DND-41 (cell line): ENCODE measurements around the gene SERHL2.

Experiments used
- ATAC-seq: fragments of 200-7000 bp; cut with Tn5 transposase; 3 replicates; pipeline ENCODE4 v1.9.1; 2021; ENCODE audit warnings: low read depth; ENCODE audit not compliant: insufficient read depth
- DNase-seq: peaks from one replicate; pipeline ENCODE4 v3.0.0-alpha.2; 2020
- H2AFZ ChIP-seq: 2 replicates; pipeline ENCODE4 v1.6.0; 2012; ENCODE audit warnings: low read depth, low read length
- H3K27ac ChIP-seq: 2 replicates; pipeline ENCODE4 v1.5.1; 2012; ENCODE audit warnings: low read length, inconsistent platforms
- H3K27me3 ChIP-seq: fragments of 200-600 bp; sonication (generic); 2 replicates; pipeline ENCODE4 v1.6.0; 2012; ENCODE audit warnings: low read length, mild to moderate bottlenecking, inconsistent platforms; ENCODE audit not compliant: insufficient read depth, poor library complexity
- H3K36me3 ChIP-seq: 2 replicates; pipeline ENCODE4 v1.5.1; 2012; ENCODE audit warnings: low read length, inconsistent platforms; ENCODE audit not compliant: insufficient read depth
- H3K4me1 ChIP-seq: 2 replicates; pipeline ENCODE4 v1.5.1; 2012; ENCODE audit warnings: mild to moderate bottlenecking, low read length; ENCODE audit not compliant: insufficient read depth
- H3K4me2 ChIP-seq: 2 replicates; pipeline ENCODE4 v1.6.0; 2012; ENCODE audit warnings: mild to moderate bottlenecking, moderate library complexity, low read length, inconsistent platforms; ENCODE audit not compliant: insufficient read depth
- H3K4me3 ChIP-seq, 2 experiments: fragments of 200-600 bp in 1 of 2; shearing (Covaris generic) in 1 of 2; 2 replicates each; pipeline ENCODE4 v1.5.1; 2012 to 2016; ENCODE audit warnings: inconsistent platforms in 2 of 2, low read length in 2 of 2, mild to moderate bottlenecking in 2 of 2, low read depth in 1 of 2, moderate library complexity in 1 of 2
- H3K79me2 ChIP-seq: 2 replicates; pipeline ENCODE4 v1.6.0; 2012; ENCODE audit warnings: low read length, inconsistent platforms; ENCODE audit not compliant: insufficient read depth
- H3K9ac ChIP-seq: 2 replicates; pipeline ENCODE4 v1.6.0; 2012; ENCODE audit warnings: low read depth, mild to moderate bottlenecking, inconsistent platforms, low read length, moderate library complexity
- H3K9me3 ChIP-seq: 2 replicates; pipeline ENCODE4 v1.5.1; 2012; ENCODE audit warnings: low read length, moderate library complexity, mild to moderate bottlenecking, inconsistent platforms; ENCODE audit not compliant: insufficient read depth, severe bottlenecking
- H4K20me1 ChIP-seq: 2 replicates; pipeline ENCODE4 v1.6.0; 2012; ENCODE audit warnings: low read length; ENCODE audit not compliant: insufficient read depth
- EZH2 ChIP-seq: IDR thresholded peaks from 3 replicates; pipeline ENCODE4 v1.6.1; 2012; ENCODE audit warnings: borderline replicate concordance, low read depth, mild to moderate bottlenecking, moderate library complexity, low read length, inconsistent platforms; ENCODE audit not compliant: severe bottlenecking
- TF ChIP-seq, protein P1 (sequence below): IDR thresholded peaks from 2 replicates; pipeline ENCODE4 v1.5.1; 2012; ENCODE audit warnings: borderline replicate concordance, low read length, moderate library complexity, mild to moderate bottlenecking; ENCODE audit not compliant: poor library complexity, severe bottlenecking; ENCODE audit errors: extremely low read depth

Gene SERHL2

DNA sequence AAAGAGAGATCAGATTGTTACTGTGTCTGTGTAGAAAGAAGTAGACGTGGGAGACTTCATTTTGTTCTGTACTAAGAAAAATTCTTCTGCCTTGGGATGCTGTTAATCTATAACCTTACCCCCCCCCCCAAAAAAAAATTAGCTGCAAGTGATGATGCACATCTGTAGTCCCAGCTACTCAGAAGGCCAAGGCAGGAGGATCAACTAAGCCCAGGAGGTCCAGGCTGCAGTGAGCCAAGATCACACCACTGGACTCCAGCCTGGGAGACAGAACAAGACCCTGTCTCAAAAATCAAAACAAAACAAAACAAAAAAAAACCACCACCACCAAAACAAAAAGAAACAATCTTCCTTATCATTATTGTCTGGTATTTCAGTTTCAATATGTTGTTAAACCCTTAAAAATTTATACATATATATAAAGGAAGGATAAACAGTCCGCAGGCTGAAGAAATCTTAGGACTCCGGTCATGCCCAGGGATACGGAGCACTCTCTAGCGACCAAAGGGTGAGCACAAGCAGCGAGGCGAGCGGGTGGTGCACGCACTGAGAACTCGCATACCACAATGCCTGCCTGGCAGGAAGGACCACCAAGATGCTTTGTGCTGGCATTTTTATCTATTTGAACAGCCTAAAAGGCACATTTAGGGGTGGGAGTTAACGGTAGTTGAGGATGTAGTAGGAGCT, 54.5 kb downstream of the SERHL2 start:
- ATAC-seq (no peak), DNase-seq (no peak)
- H4K20me1 ChIP-seq, result peaks cover 78% of the 10 kb centered on the region
- TF ChIP-seq EZH2, result no peak
- TF ChIP-seq, protein P1, sequence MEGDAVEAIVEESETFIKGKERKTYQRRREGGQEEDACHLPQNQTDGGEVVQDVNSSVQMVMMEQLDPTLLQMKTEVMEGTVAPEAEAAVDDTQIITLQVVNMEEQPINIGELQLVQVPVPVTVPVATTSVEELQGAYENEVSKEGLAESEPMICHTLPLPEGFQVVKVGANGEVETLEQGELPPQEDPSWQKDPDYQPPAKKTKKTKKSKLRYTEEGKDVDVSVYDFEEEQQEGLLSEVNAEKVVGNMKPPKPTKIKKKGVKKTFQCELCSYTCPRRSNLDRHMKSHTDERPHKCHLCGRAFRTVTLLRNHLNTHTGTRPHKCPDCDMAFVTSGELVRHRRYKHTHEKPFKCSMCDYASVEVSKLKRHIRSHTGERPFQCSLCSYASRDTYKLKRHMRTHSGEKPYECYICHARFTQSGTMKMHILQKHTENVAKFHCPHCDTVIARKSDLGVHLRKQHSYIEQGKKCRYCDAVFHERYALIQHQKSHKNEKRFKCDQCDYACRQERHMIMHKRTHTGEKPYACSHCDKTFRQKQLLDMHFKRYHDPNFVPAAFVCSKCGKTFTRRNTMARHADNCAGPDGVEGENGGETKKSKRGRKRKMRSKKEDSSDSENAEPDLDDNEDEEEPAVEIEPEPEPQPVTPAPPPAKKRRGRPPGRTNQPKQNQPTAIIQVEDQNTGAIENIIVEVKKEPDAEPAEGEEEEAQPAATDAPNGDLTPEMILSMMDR, result no peak
- H3K79me2 ChIP-seq, result peaks cover 100% of the 10 kb centered on the region
- no peak overlapping the region for H3K4me3 ChIP-seq
- no peaks in the 10 kb centered on the region for H3K27me3 ChIP-seq
- H3K36me3 ChIP-seq, result peaks cover 76% of the 10 kb centered on the region
- H3K9ac ChIP-seq, result no peak overlapping the region
- H2AFZ ChIP-seq, result no peak overlapping the region
- no peaks in the 10 kb centered on the region for H3K9me3 ChIP-seq
- H3K4me1 ChIP-seq, result peaks cover 22% of the 10 kb centered on the region
- no peak overlapping the region for H3K4me2 ChIP-seq
- no peak overlapping the region for H3K27ac ChIP-seq

DNA sequence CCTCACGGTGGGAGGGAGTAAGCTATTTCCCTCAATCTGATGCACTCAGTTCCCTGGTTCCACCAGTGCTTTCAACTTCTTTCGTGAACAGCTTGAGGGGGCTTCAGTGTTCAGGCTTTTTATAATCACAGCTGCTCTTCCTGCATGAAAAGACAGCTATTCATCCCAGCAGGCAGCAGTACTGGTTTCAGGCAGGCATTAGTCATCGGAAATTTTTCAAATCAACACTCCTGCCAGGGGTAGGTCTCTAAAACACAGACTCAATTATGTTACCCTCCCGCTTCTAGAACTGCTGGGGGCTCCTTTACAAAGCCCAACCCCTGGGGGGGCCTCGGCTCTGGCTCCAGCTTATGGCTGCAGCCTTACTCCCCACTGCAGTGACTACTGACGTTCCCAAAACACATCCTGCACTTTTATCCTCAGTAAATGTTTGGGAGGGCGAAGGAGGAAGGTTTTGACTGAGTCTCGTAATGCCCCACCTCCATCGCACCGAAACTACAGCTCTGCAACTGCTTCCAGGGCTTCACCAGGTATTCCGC, 55.1 kb downstream of the SERHL2 start:
- no peak overlapping the region for H3K4me3 ChIP-seq
- peaks cover 100% of the 10 kb centered on the region for H3K79me2 ChIP-seq
- no peak overlapping the region for H3K27ac ChIP-seq
- peaks cover 71% of the 10 kb centered on the region for H3K36me3 ChIP-seq
- H3K4me2 ChIP-seq, result no peak overlapping the region
- TF ChIP-seq EZH2, result no peak
- TF ChIP-seq, protein P1, result no peak
- H3K27me3 ChIP-seq, result no peaks in the 10 kb centered on the region
- DNase-seq (no peak), ATAC-seq (no peak)
- H4K20me1 ChIP-seq, result peaks cover 76% of the 10 kb centered on the region
- H3K4me1 ChIP-seq, result peaks cover 27% of the 10 kb centered on the region
- no peak overlapping the region for H2AFZ ChIP-seq
- no peak overlapping the region for H3K9ac ChIP-seq
- no peaks in the 10 kb centered on the region for H3K9me3 ChIP-seq

DNA sequence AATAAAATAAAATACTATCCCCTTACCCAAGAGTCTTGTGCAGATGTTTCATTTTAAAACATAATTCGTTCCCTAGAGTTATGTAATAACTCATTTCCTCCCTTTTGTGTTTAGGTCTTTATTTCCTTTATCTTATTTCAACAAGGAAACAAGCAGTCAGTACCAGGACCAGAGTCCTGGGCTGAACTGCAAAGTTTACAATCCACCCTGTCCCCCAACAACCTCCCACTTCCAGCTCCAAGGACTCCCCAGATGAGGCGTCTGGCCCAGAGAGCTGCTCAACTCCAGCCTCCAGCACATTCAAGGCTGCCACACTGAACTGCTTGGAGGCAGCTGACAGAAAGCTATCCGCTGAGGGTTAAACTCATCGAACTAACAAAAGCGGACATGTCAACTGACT, 56.4 kb downstream of the SERHL2 start:
- H3K4me3 ChIP-seq, result no peak overlapping the region
- no peak overlapping the region for H2AFZ ChIP-seq
- H3K9me3 ChIP-seq, result no peaks in the 10 kb centered on the region
- H3K27ac ChIP-seq, result no peak overlapping the region
- no peak overlapping the region for H3K9ac ChIP-seq
- peaks cover 95% of the 10 kb centered on the region for H3K79me2 ChIP-seq
- peaks cover 66% of the 10 kb centered on the region for H4K20me1 ChIP-seq
- peaks cover 60% of the 10 kb centered on the region for H3K36me3 ChIP-seq
- peaks cover 28% of the 10 kb centered on the region for H3K4me1 ChIP-seq
- ATAC-seq (no peak), DNase-seq (no peak)
- no peaks in the 10 kb centered on the region for H3K27me3 ChIP-seq
- H3K4me2 ChIP-seq, result peak overlapping the region; percentile 12; the same call in 1 of the 2 replicates
- TF ChIP-seq EZH2, result no peak
- TF ChIP-seq, protein P1, result no peak
